Measurements from ENCODE around the gene TRIO.

- TF ChIP-seq CTCF (conservative IDR thresholded peaks at IDR 0.05; ENCODE audit: low read depth, low read length) (no peak), EZH2phosphoT487 (IDR thresholded peaks at IDR 0.05; ENCODE audit: borderline replicate concordance, low read length) (no peak), EZH2 (IDR thresholded peaks at IDR 0.05; ENCODE audit: low read length, unreplicated experiment) (no peak)
Measured at GRCh38 chr5:14158890-14159666, 15.9 kb downstream of the TRIO start.
